HepG2 (cell line): Measurements from ENCODE around the gene MATN1. TPM values are rescaled to one million over a fixed set of nuclear protein-coding genes. Genes with fewer than 3 reads are reported as not detected.

ENCODE experiments used
- ATAC-seq: fragments of 200-7000 bp; cut with Tn5 transposase; 3 replicates; pipeline ENCODE4 v1.9.1; 2020; ENCODE audit warnings: mild to moderate bottlenecking, moderate library complexity
- BruUV-seq: library from RNA; stranded (reverse); fragments of 400-500 nt; replicated peaks from 2 replicates; lab custom pipeline; 2021; lab: Mats Ljungman, UMichigan
- CTCF ChIA-PET: fragments of 300-600 bp; formaldehyde crosslinking; extraction: SDS; loops from one replicate; lab custom pipeline; 2021; ENCODE audit warnings: low total read pairs, inconsistent platforms, low intra/inter-chr PET ratio; lab: Yijun Ruan, JAX
- POLR2A ChIA-PET: fragments of 350-600 bp; sonication (Branson Sonifier 250); formaldehyde crosslinking; loops from one replicate; lab custom pipeline; 2020; ENCODE audit warnings: antibody characterized with exemption, inconsistent platforms; lab: Yijun Ruan, JAX
- DNase-seq: peaks from one replicate; pipeline ENCODE4 v3.0.0-alpha.2; 2015; ENCODE audit warnings: low spot score
- FAIRE-seq: peaks from 3 replicates; lab custom pipeline; 2011; peaks lifted over from hg19 to GRCh38; lab: Jason Lieb, UNC
- H2AFZ ChIP-seq: one replicate; pipeline ENCODE4 v1.6.1; 2011; ENCODE audit warnings: low read length, inconsistent platforms
- H3K27ac ChIP-seq: fragments of 300-600 bp; 3 replicates; pipeline ENCODE4 v1.8.0; 2011; ENCODE audit warnings: mixed run types, mild to moderate bottlenecking, mixed read lengths, low read length, inconsistent platforms; ENCODE audit not compliant: insufficient read depth; ENCODE audit errors: extremely low read length
- H3K27me3 ChIP-seq, 2 experiments: fragments of 200-600 bp in 1 of 2; 2 replicates in 1 of 2; 3 replicates in 1 of 2; pipeline versions ENCODE4 v1.6.0 to v1.8.0; 2011; ENCODE audit warnings: low read length in 2 of 2, mild to moderate bottlenecking in 2 of 2, moderate library complexity in 2 of 2, inconsistent platforms in 1 of 2; ENCODE audit not compliant: insufficient read depth in 2 of 2, control insufficient read depth in 1 of 2
- H3K36me3 ChIP-seq, 2 experiments: fragments of 200-600 bp in 1 of 2; replicated peaks in 1 of 2; 2 replicates in 1 of 2; 3 replicates in 1 of 2; pipeline versions ENCODE4 v1.5.1 to v1.8.0; 2011; ENCODE audit warnings: low read length in 2 of 2, inconsistent platforms in 1 of 2; ENCODE audit not compliant: insufficient read depth in 2 of 2, control insufficient read depth in 1 of 2
- H3K4me1 ChIP-seq: 2 replicates; pipeline ENCODE4 v1.5.1; 2012; ENCODE audit warnings: low read length, inconsistent platforms; ENCODE audit not compliant: insufficient read depth
- H3K4me2 ChIP-seq: 2 replicates; pipeline ENCODE4 v1.6.0; 2011; ENCODE audit warnings: low read depth, low read length, inconsistent platforms
- H3K4me3 ChIP-seq, 3 experiments: fragments of 200-600 bp in 1 of 3; sonication (generic), shearing (Covaris generic) in 1 of 3; replicated peaks in 1 of 3; 2 replicates each; pipeline ENCODE4 v1.5.1; 2011 to 2016; ENCODE audit warnings: low read length in 3 of 3, inconsistent platforms in 2 of 3, low read depth in 2 of 3, mild to moderate bottlenecking in 2 of 3, control low read depth in 1 of 3, mixed read lengths in 1 of 3; ENCODE audit not compliant: insufficient read depth in 1 of 3
- H3K79me2 ChIP-seq: one replicate; pipeline ENCODE4 v1.6.1; 2011; ENCODE audit warnings: low read length, inconsistent platforms; ENCODE audit not compliant: insufficient read depth
- H3K9ac ChIP-seq: 2 replicates; pipeline ENCODE4 v1.6.0; 2011; ENCODE audit warnings: mild to moderate bottlenecking, low read depth, low read length, inconsistent platforms; ENCODE audit not compliant: insufficient read depth
- H3K9me3 ChIP-seq: 2 replicates; pipeline ENCODE4 v1.5.1; 2012; ENCODE audit warnings: mild to moderate bottlenecking, low read length
- H4K20me1 ChIP-seq: 2 replicates; pipeline ENCODE4 v1.6.0; 2011; ENCODE audit warnings: inconsistent platforms, mild to moderate bottlenecking, low read length, moderate library complexity; ENCODE audit not compliant: insufficient read depth
- ESRRA ChIP-seq: sonication (generic); formaldehyde crosslinking; IDR thresholded peaks from 2 replicates; pipeline ENCODE4 v1.5.1; 2020; ENCODE audit warnings: mild to moderate bottlenecking, low read depth, missing genetic modification reagents
- HHEX ChIP-seq: IDR thresholded peaks from 2 replicates; pipeline ENCODE4 v1.6.1; 2016; ENCODE audit warnings: control low read depth
- HNF4G ChIP-seq, 2 experiments: sonication (generic) in 1 of 2; formaldehyde crosslinking in 1 of 2; IDR thresholded peaks; 2 replicates each; pipeline versions ENCODE4 v1.4.0 to v1.6.1; 2011 to 2020; ENCODE audit warnings: borderline replicate concordance in 2 of 2, low read depth in 2 of 2, mild to moderate bottlenecking in 2 of 2, low read length in 1 of 2, missing genetic modification reagents in 1 of 2, moderate library complexity in 1 of 2
- KDM5B ChIP-seq: sonication (generic); formaldehyde crosslinking; IDR thresholded peaks from 2 replicates; pipeline ENCODE4 v1.4.0; 2020; ENCODE audit warnings: missing genetic modification reagents, mild to moderate bottlenecking, borderline replicate concordance
- NR2C2 ChIP-seq: sonication (generic); formaldehyde crosslinking; IDR thresholded peaks from 2 replicates; pipeline ENCODE4 v1.4.0; 2020; ENCODE audit warnings: missing genetic modification reagents, mild to moderate bottlenecking, moderate library complexity, borderline replicate concordance
- SATB2 ChIP-seq: sonication (generic); formaldehyde crosslinking; IDR thresholded peaks from 2 replicates; pipeline ENCODE4 v1.5.0; 2020; ENCODE audit warnings: missing genetic modification reagents
- SOX13 ChIP-seq, 3 experiments: fragments of 450-650 bp in 1 of 3; sonication (generic) in 1 of 3; formaldehyde crosslinking in 1 of 3; IDR thresholded peaks in 2 of 3; conservative IDR thresholded peaks in 1 of 3; 2 replicates each; pipeline versions ENCODE4 v1.5.0 to v1.6.1; 2016 to 2020; ENCODE audit warnings: antibody characterized with exemption in 1 of 3, mild to moderate bottlenecking in 1 of 3, missing compliant biosample characterization in 1 of 3, missing genetic modification reagents in 1 of 3, moderate library complexity in 1 of 3
- TBX2 ChIP-seq: sonication (generic); formaldehyde crosslinking; IDR thresholded peaks from 2 replicates; pipeline ENCODE4 v1.5.0; 2020; ENCODE audit warnings: missing genetic modification reagents, mild to moderate bottlenecking, borderline replicate concordance
- ZKSCAN1 ChIP-seq: fragments of 150-350 bp; IDR thresholded peaks from 2 replicates; pipeline ENCODE4 v1.6.1; 2014; ENCODE audit warnings: low read length
- ZMYM3 ChIP-seq: sonication (generic); formaldehyde crosslinking; IDR thresholded peaks from 2 replicates; pipeline ENCODE4 v1.5.1; 2020; ENCODE audit warnings: mild to moderate bottlenecking, missing genetic modification reagents
- ZNF331 ChIP-seq: sonication (generic); formaldehyde crosslinking; IDR thresholded peaks from 2 replicates; pipeline ENCODE4 v1.4.0; 2020; ENCODE audit warnings: missing genetic modification reagents
- ZNF629 ChIP-seq: sonication (generic); formaldehyde crosslinking; conservative IDR thresholded peaks from 2 replicates; pipeline ENCODE4 v1.5.0; 2020; ENCODE audit warnings: missing genetic modification reagents
- WGBS: methylation state at CpG from one replicate; pipeline ENCODE4 v1.1.6; 2017; ENCODE audit warnings: low lambda C conversion rate; 5-methylcytosine and 5-hydroxymethylcytosine counted together
- in situ Hi-C: cut with HindIII; loops from 2 replicates; pipeline ENCODE4 v1.10.0; 2017; ENCODE audit warnings: low pct_unique_long_range_greater_than_20kb; ENCODE audit not compliant: extremely low pct_ligation_motif_present
- intact Hi-C: fragments of 100-400 bp; cut with micrococcal nuclease; formaldehyde crosslinking; loops from one replicate; pipeline ENCODE4 v1.10.0; 2022; ENCODE audit not compliant: unreplicated experiment
- polyA plus RNA-seq, 8 experiments: library from polyadenylated mRNA; depleted of rRNA in 3 of 8; stranded (reverse) in 7 of 8; unstranded in 1 of 8; fragments of >200 nt; fragmentation: Illumina TruSeq in 4 of 8; extraction: Trizol in 4 of 8; gene quantifications; 2 replicates each; pipeline versions ENCODE4 v1.2.1 to v1.2.3, GENCODE V29; 2011 to 2016; ENCODE audit warnings: low read depth in 4 of 8, missing spikeins in 1 of 8, mixed read lengths in 1 of 8; ENCODE audit not compliant: insufficient read depth in 1 of 8
- total RNA-seq, 5 experiments: library from RNA; depleted of rRNA; stranded (reverse); fragments of >200 nt; fragmentation: Illumina TruSeq; extraction: Trizol; gene quantifications; 2 replicates each; pipeline ENCODE4 v1.2.3, GENCODE V29; 2016; ENCODE audit warnings: low read depth in 1 of 5
- TF ChIP-seq, protein P1 (sequence below): IDR thresholded peaks from 2 replicates; pipeline ENCODE4 v1.4.0; 2020; ENCODE audit warnings: mild to moderate bottlenecking, missing genetic modification reagents
- TF ChIP-seq, protein P2 (sequence below): sonication (generic); formaldehyde crosslinking; IDR thresholded peaks from 2 replicates; pipeline ENCODE4 v1.5.1; 2020; ENCODE audit warnings: mild to moderate bottlenecking, missing genetic modification reagents, moderate library complexity

The MATN1 gene
- total and polyA plus RNA-seq, 2 of the 13 experiments (the other 11 are each of a cell fraction or from before 2014, with no cell fraction given), result 0.04 to 0.05 TPM

DNA sequence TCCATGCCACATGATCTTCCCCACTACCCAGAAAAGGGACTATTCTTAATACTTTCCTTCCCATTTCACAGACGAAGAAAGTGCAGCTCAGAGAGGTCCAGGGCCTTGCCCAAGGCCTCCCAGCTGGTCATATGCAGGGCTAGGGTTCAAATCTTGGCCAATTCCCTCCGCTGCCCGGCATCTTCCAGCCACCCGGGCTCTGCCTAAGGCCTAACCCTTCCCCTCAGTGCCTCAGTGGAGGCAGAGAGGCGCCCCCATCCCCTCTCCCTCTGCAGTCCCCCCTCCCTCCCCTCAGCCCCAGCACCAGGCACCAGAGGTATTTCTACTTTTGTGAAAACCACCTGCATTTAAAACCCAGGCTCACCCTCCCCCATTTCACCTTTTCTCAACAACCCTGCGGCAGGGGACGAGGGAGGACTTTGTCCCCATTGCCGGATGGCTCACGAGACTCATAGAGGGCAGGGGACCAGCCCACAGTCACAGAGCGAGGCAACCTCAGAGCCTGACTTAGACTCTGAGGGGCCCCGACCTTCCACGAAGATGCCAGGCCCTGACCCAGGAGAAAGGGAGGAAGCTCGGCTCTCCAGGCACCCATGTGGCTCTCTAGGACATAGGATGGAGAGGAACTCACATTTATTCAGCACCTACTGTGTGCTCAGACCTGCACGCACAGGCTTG, 21.9 kb upstream of the MATN1 start:
- Histone ChIP-seq H3K9ac (no peak overlapping the region), H3K4me2 (peak overlapping the region; percentile 61), H2AFZ (no peak overlapping the region), H3K27me3 (no peaks in the 10 kb centered on the region), H4K20me1 (no peaks in the 10 kb centered on the region), H3K27ac (no peak overlapping the region), H3K4me1 (peaks cover 84% of the 10 kb centered on the region), H3K4me3 (peak overlapping the region in 1 of 3 experiments; percentile 34; a peak in 1 of 6 replicates), H3K9me3 (no peaks in the 10 kb centered on the region), H3K79me2 (no peaks in the 10 kb centered on the region), H3K36me3 (no peaks in the 10 kb centered on the region)
- ATAC-seq (peak; percentile 71), DNase-seq (peak; percentile 56), FAIRE-seq (no peak)
- intact Hi-C loops (no loop called here), in situ Hi-C loops (no loop called here)
- ChIA-PET CTCF (no interaction called here), POLR2A (interaction anchor here (0.9 to 2.3 kb wide), 3 partner anchors 13 to 38 kb away, joined by 3 to 9 read pairs (median 5); partner anchors contain the start of gene LAPTM5)
- BruUV-seq, result no TSS peak
- 9% methylated on average over 11 of the region's 14 CpGs for WGBS
- TF ChIP-seq TBX2, result no peak
- peak; percentile 36; the same call in 1 of the 2 replicates for TF ChIP-seq NR2C2 (CRISPR knock-in tag)
- TF ChIP-seq HNF4G (IDR thresholded peaks at IDR 0.05; ENCODE audit: borderline replicate concordance, low read depth, low read length), result peak; percentile 66; the same call in 1 of the 2 replicates
- no peak for TF ChIP-seq HNF4G (CRISPR knock-in tag; IDR thresholded peaks at IDR 0.05; ENCODE audit: borderline replicate concordance, low read depth)
- TF ChIP-seq, protein P1, sequence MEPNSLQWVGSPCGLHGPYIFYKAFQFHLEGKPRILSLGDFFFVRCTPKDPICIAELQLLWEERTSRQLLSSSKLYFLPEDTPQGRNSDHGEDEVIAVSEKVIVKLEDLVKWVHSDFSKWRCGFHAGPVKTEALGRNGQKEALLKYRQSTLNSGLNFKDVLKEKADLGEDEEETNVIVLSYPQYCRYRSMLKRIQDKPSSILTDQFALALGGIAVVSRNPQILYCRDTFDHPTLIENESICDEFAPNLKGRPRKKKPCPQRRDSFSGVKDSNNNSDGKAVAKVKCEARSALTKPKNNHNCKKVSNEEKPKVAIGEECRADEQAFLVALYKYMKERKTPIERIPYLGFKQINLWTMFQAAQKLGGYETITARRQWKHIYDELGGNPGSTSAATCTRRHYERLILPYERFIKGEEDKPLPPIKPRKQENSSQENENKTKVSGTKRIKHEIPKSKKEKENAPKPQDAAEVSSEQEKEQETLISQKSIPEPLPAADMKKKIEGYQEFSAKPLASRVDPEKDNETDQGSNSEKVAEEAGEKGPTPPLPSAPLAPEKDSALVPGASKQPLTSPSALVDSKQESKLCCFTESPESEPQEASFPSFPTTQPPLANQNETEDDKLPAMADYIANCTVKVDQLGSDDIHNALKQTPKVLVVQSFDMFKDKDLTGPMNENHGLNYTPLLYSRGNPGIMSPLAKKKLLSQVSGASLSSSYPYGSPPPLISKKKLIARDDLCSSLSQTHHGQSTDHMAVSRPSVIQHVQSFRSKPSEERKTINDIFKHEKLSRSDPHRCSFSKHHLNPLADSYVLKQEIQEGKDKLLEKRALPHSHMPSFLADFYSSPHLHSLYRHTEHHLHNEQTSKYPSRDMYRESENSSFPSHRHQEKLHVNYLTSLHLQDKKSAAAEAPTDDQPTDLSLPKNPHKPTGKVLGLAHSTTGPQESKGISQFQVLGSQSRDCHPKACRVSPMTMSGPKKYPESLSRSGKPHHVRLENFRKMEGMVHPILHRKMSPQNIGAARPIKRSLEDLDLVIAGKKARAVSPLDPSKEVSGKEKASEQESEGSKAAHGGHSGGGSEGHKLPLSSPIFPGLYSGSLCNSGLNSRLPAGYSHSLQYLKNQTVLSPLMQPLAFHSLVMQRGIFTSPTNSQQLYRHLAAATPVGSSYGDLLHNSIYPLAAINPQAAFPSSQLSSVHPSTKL (CRISPR knock-in tag), result 0 out of 2 replicates have a peak, but pooled peaks have one; percentile 20
- no peak for TF ChIP-seq SOX13 (IDR thresholded peaks at IDR 0.05)
- TF ChIP-seq SOX13 (CRISPR knock-in tag; conservative IDR thresholded peaks at IDR 0.05 in 1 of 2, IDR thresholded peaks at IDR 0.05 in 1 of 2), result 0 out of 4 replicates have a peak, but pooled peaks of 1 of the 2 experiments have one; percentile 31
- TF ChIP-seq ZNF331 (CRISPR knock-in tag), result no peak
- TF ChIP-seq ZNF629, result peak; percentile 28; the same call in 1 of the 2 replicates
- 0 out of 2 replicates have a peak, but pooled peaks have one; percentile 24 for TF ChIP-seq KDM5B
- TF ChIP-seq ZKSCAN1, result peak; percentile 69; the same call in 1 of the 2 replicates
- TF ChIP-seq, protein P2, sequence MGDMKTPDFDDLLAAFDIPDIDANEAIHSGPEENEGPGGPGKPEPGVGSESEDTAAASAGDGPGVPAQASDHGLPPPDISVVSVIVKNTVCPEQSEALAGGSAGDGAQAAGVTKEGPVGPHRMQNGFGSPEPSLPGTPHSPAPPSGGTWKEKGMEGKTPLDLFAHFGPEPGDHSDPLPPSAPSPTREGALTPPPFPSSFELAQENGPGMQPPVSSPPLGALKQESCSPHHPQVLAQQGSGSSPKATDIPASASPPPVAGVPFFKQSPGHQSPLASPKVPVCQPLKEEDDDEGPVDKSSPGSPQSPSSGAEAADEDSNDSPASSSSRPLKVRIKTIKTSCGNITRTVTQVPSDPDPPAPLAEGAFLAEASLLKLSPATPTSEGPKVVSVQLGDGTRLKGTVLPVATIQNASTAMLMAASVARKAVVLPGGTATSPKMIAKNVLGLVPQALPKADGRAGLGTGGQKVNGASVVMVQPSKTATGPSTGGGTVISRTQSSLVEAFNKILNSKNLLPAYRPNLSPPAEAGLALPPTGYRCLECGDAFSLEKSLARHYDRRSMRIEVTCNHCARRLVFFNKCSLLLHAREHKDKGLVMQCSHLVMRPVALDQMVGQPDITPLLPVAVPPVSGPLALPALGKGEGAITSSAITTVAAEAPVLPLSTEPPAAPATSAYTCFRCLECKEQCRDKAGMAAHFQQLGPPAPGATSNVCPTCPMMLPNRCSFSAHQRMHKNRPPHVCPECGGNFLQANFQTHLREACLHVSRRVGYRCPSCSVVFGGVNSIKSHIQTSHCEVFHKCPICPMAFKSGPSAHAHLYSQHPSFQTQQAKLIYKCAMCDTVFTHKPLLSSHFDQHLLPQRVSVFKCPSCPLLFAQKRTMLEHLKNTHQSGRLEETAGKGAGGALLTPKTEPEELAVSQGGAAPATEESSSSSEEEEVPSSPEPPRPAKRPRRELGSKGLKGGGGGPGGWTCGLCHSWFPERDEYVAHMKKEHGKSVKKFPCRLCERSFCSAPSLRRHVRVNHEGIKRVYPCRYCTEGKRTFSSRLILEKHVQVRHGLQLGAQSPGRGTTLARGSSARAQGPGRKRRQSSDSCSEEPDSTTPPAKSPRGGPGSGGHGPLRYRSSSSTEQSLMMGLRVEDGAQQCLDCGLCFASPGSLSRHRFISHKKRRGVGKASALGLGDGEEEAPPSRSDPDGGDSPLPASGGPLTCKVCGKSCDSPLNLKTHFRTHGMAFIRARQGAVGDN (CRISPR knock-in tag), result peak; percentile 16; the same call in 1 of the 2 replicates
- TF ChIP-seq ZMYM3 (CRISPR knock-in tag), result 0 out of 2 replicates have a peak, but pooled peaks have one; percentile 9
- 0 out of 2 replicates have a peak, but pooled peaks have one; percentile 14 for TF ChIP-seq HHEX (CRISPR knock-in tag)
- TF ChIP-seq SATB2 (CRISPR knock-in tag), result no peak
- 0 out of 2 replicates have a peak, but pooled peaks have one; percentile 42 for TF ChIP-seq ESRRA (CRISPR knock-in tag)
